DOHH2 (cell line): ENCODE results near the gene RAC2.

ENCODE experiments used
- H3F3A ChIP-seq: fragments of 200-600 bp; sonication (generic), shearing (Covaris generic); 2 replicates; pipeline ENCODE4 v1.6.0; 2016; ENCODE audit warnings: antibody characterized with exemption, mild to moderate bottlenecking; ENCODE audit not compliant: control insufficient read depth, insufficient read depth
- H3K27ac ChIP-seq: fragments of 200-600 bp; sonication (generic); 2 replicates; pipeline ENCODE4 v1.5.1; 2014; ENCODE audit warnings: low read depth, mild to moderate bottlenecking, low read length, moderate library complexity
- H3K27me3 ChIP-seq: fragments of 200-600 bp; sonication (generic); 2 replicates; pipeline ENCODE4 v1.6.1; 2014; ENCODE audit warnings: mild to moderate bottlenecking, low read length, mixed read lengths; ENCODE audit not compliant: control insufficient read depth
- H3K36me3 ChIP-seq: fragments of 200-600 bp; sonication (generic); 2 replicates; pipeline ENCODE4 v1.6.1; 2014; ENCODE audit warnings: mild to moderate bottlenecking, low read length, moderate library complexity, mixed read lengths; ENCODE audit not compliant: control insufficient read depth
- H3K4me1 ChIP-seq: fragments of 200-600 bp; sonication (generic); 2 replicates; pipeline ENCODE4 v1.6.1; 2014; ENCODE audit warnings: mild to moderate bottlenecking, low read length, mixed read lengths; ENCODE audit not compliant: control insufficient read depth
- H3K4me2 ChIP-seq: fragments of 200-600 bp; sonication (generic); 2 replicates; pipeline ENCODE4 v1.6.0; 2014; ENCODE audit warnings: mild to moderate bottlenecking, low read length, moderate library complexity
- H3K4me3 ChIP-seq: fragments of 200-600 bp; sonication (generic); 2 replicates; pipeline ENCODE4 v1.5.1; 2014; ENCODE audit warnings: mild to moderate bottlenecking, low read length, mixed read lengths
- H3K79me2 ChIP-seq: fragments of 200-600 bp; sonication (generic); 2 replicates; pipeline ENCODE4 v1.6.1; 2014; ENCODE audit warnings: mild to moderate bottlenecking, low read length, mixed read lengths; ENCODE audit not compliant: control insufficient read depth
- H3K9me2 ChIP-seq: fragments of 200-600 bp; sonication (generic); replicated peaks from 2 replicates; pipeline ENCODE4 v1.6.1; 2014; ENCODE audit warnings: mild to moderate bottlenecking, low read length, mixed read lengths; ENCODE audit not compliant: control insufficient read depth
- H3K9me3 ChIP-seq: fragments of 200-600 bp; sonication (generic); 2 replicates; pipeline ENCODE4 v1.6.1; 2014; ENCODE audit warnings: antibody characterized with exemption, low read length, mixed read lengths; ENCODE audit not compliant: control insufficient read depth, insufficient read depth
- H4K20me1 ChIP-seq: fragments of 200-600 bp; sonication (generic); 2 replicates; pipeline ENCODE4 v1.6.0; 2014; ENCODE audit warnings: low read depth, mild to moderate bottlenecking, antibody characterized with exemption, low read length, moderate library complexity; ENCODE audit not compliant: control insufficient read depth, insufficient read depth
- EZH2phosphoT487 ChIP-seq: fragments of 200-600 bp; sonication (generic); IDR thresholded peaks from 2 replicates; pipeline ENCODE4 v1.6.1; 2017; ENCODE audit warnings: borderline replicate concordance, mild to moderate bottlenecking, antibody characterized with exemption, low read length, moderate library complexity, mixed read lengths
- TF ChIP-seq, protein P1 (sequence below): fragments of 200-600 bp; sonication (generic); IDR thresholded peaks from one replicate; pipeline ENCODE4 v1.5.1; 2014; ENCODE audit warnings: antibody characterized with exemption, mild to moderate bottlenecking, low read depth, low read length; ENCODE audit not compliant: poor library complexity, severe bottlenecking

RAC2 gene

GRCh38 chr22:37186228-37186996 is 57.7 kb downstream of the RAC2 start:
- H4K20me1 ChIP-seq, result no peaks in the 10 kb centered on the region
- no peak for TF ChIP-seq EZH2phosphoT487
- TF ChIP-seq, protein P1, sequence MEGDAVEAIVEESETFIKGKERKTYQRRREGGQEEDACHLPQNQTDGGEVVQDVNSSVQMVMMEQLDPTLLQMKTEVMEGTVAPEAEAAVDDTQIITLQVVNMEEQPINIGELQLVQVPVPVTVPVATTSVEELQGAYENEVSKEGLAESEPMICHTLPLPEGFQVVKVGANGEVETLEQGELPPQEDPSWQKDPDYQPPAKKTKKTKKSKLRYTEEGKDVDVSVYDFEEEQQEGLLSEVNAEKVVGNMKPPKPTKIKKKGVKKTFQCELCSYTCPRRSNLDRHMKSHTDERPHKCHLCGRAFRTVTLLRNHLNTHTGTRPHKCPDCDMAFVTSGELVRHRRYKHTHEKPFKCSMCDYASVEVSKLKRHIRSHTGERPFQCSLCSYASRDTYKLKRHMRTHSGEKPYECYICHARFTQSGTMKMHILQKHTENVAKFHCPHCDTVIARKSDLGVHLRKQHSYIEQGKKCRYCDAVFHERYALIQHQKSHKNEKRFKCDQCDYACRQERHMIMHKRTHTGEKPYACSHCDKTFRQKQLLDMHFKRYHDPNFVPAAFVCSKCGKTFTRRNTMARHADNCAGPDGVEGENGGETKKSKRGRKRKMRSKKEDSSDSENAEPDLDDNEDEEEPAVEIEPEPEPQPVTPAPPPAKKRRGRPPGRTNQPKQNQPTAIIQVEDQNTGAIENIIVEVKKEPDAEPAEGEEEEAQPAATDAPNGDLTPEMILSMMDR, result no peak
- H3K9me2 ChIP-seq, result no peaks in the 10 kb centered on the region
- no peaks in the 10 kb centered on the region for H3K4me1 ChIP-seq
- H3K27ac ChIP-seq, result no peak overlapping the region
- no peaks in the 10 kb centered on the region for H3K36me3 ChIP-seq
- H3K27me3 ChIP-seq, result peaks cover 7% of the 10 kb centered on the region
- H3K4me3 ChIP-seq, result no peak overlapping the region
- no peaks in the 10 kb centered on the region for H3F3A ChIP-seq
- H3K79me2 ChIP-seq, result no peaks in the 10 kb centered on the region
- no peak overlapping the region for H3K4me2 ChIP-seq
- H3K9me3 ChIP-seq, result no peaks in the 10 kb centered on the region

DNA sequence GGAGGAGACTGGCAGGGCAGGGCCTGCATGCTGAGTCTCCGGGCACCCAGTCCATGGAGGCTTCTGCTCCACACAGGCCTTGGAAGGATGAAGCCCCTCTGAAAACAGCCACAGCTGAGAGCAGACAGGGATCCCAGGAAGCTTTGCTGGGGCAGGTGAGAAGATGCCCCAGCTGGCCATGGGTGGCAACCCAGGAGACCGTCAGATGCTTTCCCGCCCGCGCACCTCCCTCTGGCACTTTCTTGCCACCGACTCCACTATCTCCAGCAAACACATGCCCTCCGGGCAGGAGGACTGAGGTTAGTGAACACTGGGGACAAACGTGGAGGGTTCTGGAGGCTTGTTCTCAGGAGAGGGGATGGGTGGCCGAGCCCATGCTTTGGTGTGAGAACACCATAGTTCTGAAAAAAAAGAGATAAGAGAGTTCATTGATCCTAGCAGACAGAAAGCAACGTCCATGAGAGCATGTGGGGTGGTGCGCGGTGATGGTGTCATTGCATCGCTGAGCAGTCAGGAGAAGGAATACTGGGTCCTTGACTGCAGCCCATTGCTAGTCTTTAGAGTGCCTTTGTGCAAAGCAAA is 58.3 kb downstream of the RAC2 start:
- Histone ChIP-seq H3K79me2 (no peaks in the 10 kb centered on the region), H3K9me3 (no peaks in the 10 kb centered on the region), H4K20me1 (no peaks in the 10 kb centered on the region), H3K27me3 (peaks cover 7% of the 10 kb centered on the region), H3K4me3 (no peak overlapping the region), H3K4me1 (no peaks in the 10 kb centered on the region), H3K27ac (no peak overlapping the region), H3K4me2 (no peak overlapping the region), H3K9me2 (no peaks in the 10 kb centered on the region), H3F3A (no peaks in the 10 kb centered on the region), H3K36me3 (no peaks in the 10 kb centered on the region)
- TF ChIP-seq, protein P1, result no peak
- no peak for TF ChIP-seq EZH2phosphoT487

GRCh38 chr22:37184816-37185541 is 59.1 kb downstream of the RAC2 start:
- H3K4me3 ChIP-seq, result no peak overlapping the region
- H3K4me2 ChIP-seq, result no peak overlapping the region
- no peaks in the 10 kb centered on the region for H3F3A ChIP-seq
- H3K4me1 ChIP-seq, result no peaks in the 10 kb centered on the region
- no peaks in the 10 kb centered on the region; the same call in 1 of the 2 replicates for H4K20me1 ChIP-seq
- no peaks in the 10 kb centered on the region for H3K36me3 ChIP-seq
- 0 out of 2 replicates have a peak, but pooled peaks cover 5% of the 10 kb centered on the region for H3K27me3 ChIP-seq
- H3K9me3 ChIP-seq, result no peaks in the 10 kb centered on the region
- H3K9me2 ChIP-seq, result no peaks in the 10 kb centered on the region
- TF ChIP-seq, protein P1, result no peak
- no peak overlapping the region for H3K27ac ChIP-seq
- H3K79me2 ChIP-seq, result no peaks in the 10 kb centered on the region
